BE2C (cell line): Measurements from ENCODE around the gene SECTM1.

Experiments
- DNase-seq: peaks from one replicate; pipeline ENCODE4 v3.0.0-alpha.2; 2020
- H3K27me3 ChIP-seq: fragments of 250-450 bp; sonication (Bioruptor Pico); 2 replicates; pipeline ENCODE4 v1.5.1; 2020; ENCODE audit warnings: mild to moderate bottlenecking
- H3K36me3 ChIP-seq: fragments of 250-450 bp; sonication (Bioruptor Pico); 2 replicates; pipeline ENCODE4 v1.5.1; 2020; ENCODE audit warnings: mild to moderate bottlenecking
- H3K4me1 ChIP-seq: fragments of 250-450 bp; sonication (Bioruptor Pico); 2 replicates; pipeline ENCODE4 v1.5.1; 2020
- H3K4me3 ChIP-seq: 2 replicates; pipeline ENCODE4 v1.5.1; 2011; ENCODE audit warnings: low read depth, low read length
- H3K9me3 ChIP-seq: fragments of 250-450 bp; sonication (Bioruptor Pico); 2 replicates; pipeline ENCODE4 v1.5.1; 2020
- CTCF ChIP-seq: IDR thresholded peaks from 2 replicates; pipeline ENCODE4 v1.5.1; 2012; ENCODE audit warnings: mild to moderate bottlenecking, low read depth, low read length

SECTM1 gene

GRCh38 chr17:82320956-82321927 is 12.3 kb downstream of the SECTM1 start:
- TF ChIP-seq CTCF = peak; percentile 59
- Histone ChIP-seq H3K4me1 (peaks cover 2% of the 10 kb centered on the region; the same call in 1 of the 2 replicates), H3K9me3 (no peaks in the 10 kb centered on the region), H3K36me3 (no peaks in the 10 kb centered on the region), H3K27me3 (no peaks in the 10 kb centered on the region), H3K4me3 (peak overlapping the region; percentile 16; the same call in 1 of the 2 replicates)
- DNase-seq = peak; percentile 65

GRCh38 chr17:82320140-82320840 is 13.3 kb downstream of the SECTM1 start:
- TF ChIP-seq CTCF = no peak
- H3K4me1 ChIP-seq = peaks cover 2% of the 10 kb centered on the region; the same call in 1 of the 2 replicates
- H3K36me3 ChIP-seq = no peaks in the 10 kb centered on the region
- 0 out of 2 replicates have a peak overlapping the region, but pooled peaks have one; percentile 16 for H3K4me3 ChIP-seq
- H3K9me3 ChIP-seq = no peaks in the 10 kb centered on the region
- no peaks in the 10 kb centered on the region for H3K27me3 ChIP-seq
- peak; percentile 54 for DNase-seq

GRCh38 chr17:82319619-82320062 is 13.9 kb downstream of the SECTM1 start:
- no peak for DNase-seq
- Histone ChIP-seq H3K36me3 (no peaks in the 10 kb centered on the region), H3K4me1 (peaks cover 2% of the 10 kb centered on the region; the same call in 1 of the 2 replicates), H3K9me3 (no peaks in the 10 kb centered on the region), H3K4me3 (no peak overlapping the region), H3K27me3 (no peaks in the 10 kb centered on the region)
- TF ChIP-seq CTCF = no peak

- no peaks in the 10 kb centered on the region for H3K27me3 ChIP-seq
- DNase-seq = no peak
- H3K9me3 ChIP-seq = no peaks in the 10 kb centered on the region
- H3K4me1 ChIP-seq = peaks cover 2% of the 10 kb centered on the region; the same call in 1 of the 2 replicates
- no peak overlapping the region for H3K4me3 ChIP-seq
- no peaks in the 10 kb centered on the region for H3K36me3 ChIP-seq
- no peak for TF ChIP-seq CTCF
These were observed 14.6 kb downstream of the SECTM1 start for GRCh38 chr17:82318772-82319606.

- Histone ChIP-seq H3K27me3 (no peaks in the 10 kb centered on the region), H3K9me3 (no peaks in the 10 kb centered on the region), H3K4me1 (peaks cover 2% of the 10 kb centered on the region; the same call in 1 of the 2 replicates), H3K4me3 (no peak overlapping the region), H3K36me3 (no peaks in the 10 kb centered on the region)
- no peak for TF ChIP-seq CTCF
- DNase-seq = no peak
These were observed 15.4 kb downstream of the SECTM1 start for GRCh38 chr17:82318169-82318498.
